ENCODE results near the gene ZDHHC19. TPM values are rescaled to one million over a fixed set of nuclear protein-coding genes. Genes with fewer than 3 reads are reported as not detected.

ZDHHC19 gene
- polyA plus RNA-seq, 1 donor (not counting 4 experiments of a cell fraction or from before 2014, with no cell fraction given), result not detected

- no peak overlapping the region for H3K4me3 ChIP-seq (ENCODE audit: control insufficient read depth in 2 of 3, extremely low read depth in 1 of 3, insufficient read depth in 2 of 3, low read depth in 1 of 3, low read length in 3 of 3)
- H3K27me3 ChIP-seq (ENCODE audit: control insufficient read depth, extremely low read depth, insufficient read depth, low read length), result no peaks in the 10 kb centered on the region
- no peak overlapping the region for H3K9ac ChIP-seq (ENCODE audit: control insufficient read depth, extremely low read depth, insufficient read depth, low read length)
- FAIRE-seq (no peak), DNase-seq (ENCODE audit: low read depth, low spot score) (no peak)
- H3K9me3 ChIP-seq (ENCODE audit: control insufficient read depth, low read depth, low read length), result no peaks in the 10 kb centered on the region
- no peak overlapping the region for H2AFZ ChIP-seq (ENCODE audit: control insufficient read depth, low read length)
- no peak overlapping the region for H3K4me2 ChIP-seq (ENCODE audit: control insufficient read depth, extremely low read depth, insufficient read depth, low read depth, low read length)
- H3K36me3 ChIP-seq (ENCODE audit: control insufficient read depth in 2 of 2, extremely low read depth in 1 of 2, insufficient read depth in 2 of 2, low read length in 2 of 2), result no peaks in the 10 kb centered on the region
- no peaks in the 10 kb centered on the region for H3K9me1 ChIP-seq (ENCODE audit: control insufficient read depth, extremely low read depth, insufficient read depth, low read length)
- no peaks in the 10 kb centered on the region for H3K4me1 ChIP-seq (ENCODE audit: control insufficient read depth, extremely low read depth, insufficient read depth, low read length)
- H4K20me1 ChIP-seq (ENCODE audit: control insufficient read depth, extremely low read depth, insufficient read depth, low read length), result no peaks in the 10 kb centered on the region
- dilution Hi-C loops (cut with MboI; ENCODE audit: extremely low pct_ligation_motif_present, low sequenced_read_pairs), result no loop called here
- no peak overlapping the region for H3K27ac ChIP-seq (ENCODE audit: control insufficient read depth, insufficient read depth, low read length)
- no peaks in the 10 kb centered on the region for H3K79me2 ChIP-seq (ENCODE audit: control insufficient read depth, insufficient read depth, low read length)
- TF ChIP-seq EZH2 (IDR thresholded peaks at IDR 0.05; ENCODE audit: low read length) (no peak), CTCF (optimal IDR thresholded peaks at IDR 0.05 in 1 of 3, IDR thresholded peaks at IDR 0.05 in 1 of 3, conservative IDR thresholded peaks at IDR 0.05 in 1 of 3; ENCODE audit: extremely low read depth in 1 of 3, insufficient read depth in 2 of 3, low read length in 3 of 3) (no peak)
These were observed 48.0 kb downstream of the ZDHHC19 start for GRCh38 chr3:196163212-196163611.

GRCh38 chr3:196162679-196163078 is 48.5 kb downstream of the ZDHHC19 start:
- Histone ChIP-seq H3K9me1 (ENCODE audit: control insufficient read depth, extremely low read depth, insufficient read depth, low read length) (no peaks in the 10 kb centered on the region), H3K79me2 (ENCODE audit: control insufficient read depth, insufficient read depth, low read length) (no peaks in the 10 kb centered on the region), H4K20me1 (ENCODE audit: control insufficient read depth, extremely low read depth, insufficient read depth, low read length) (no peaks in the 10 kb centered on the region), H3K4me1 (ENCODE audit: control insufficient read depth, extremely low read depth, insufficient read depth, low read length) (no peaks in the 10 kb centered on the region), H3K36me3 (ENCODE audit: control insufficient read depth in 2 of 2, extremely low read depth in 1 of 2, insufficient read depth in 2 of 2, low read length in 2 of 2) (no peaks in the 10 kb centered on the region), H3K27me3 (ENCODE audit: control insufficient read depth, extremely low read depth, insufficient read depth, low read length) (no peaks in the 10 kb centered on the region), H3K27ac (ENCODE audit: control insufficient read depth, insufficient read depth, low read length) (no peak overlapping the region), H3K4me3 (ENCODE audit: control insufficient read depth in 2 of 3, extremely low read depth in 1 of 3, insufficient read depth in 2 of 3, low read depth in 1 of 3, low read length in 3 of 3) (no peak overlapping the region), H3K9ac (ENCODE audit: control insufficient read depth, extremely low read depth, insufficient read depth, low read length) (no peak overlapping the region), H3K4me2 (ENCODE audit: control insufficient read depth, extremely low read depth, insufficient read depth, low read depth, low read length) (no peak overlapping the region), H2AFZ (ENCODE audit: control insufficient read depth, low read length) (no peak overlapping the region), H3K9me3 (ENCODE audit: control insufficient read depth, low read depth, low read length) (no peaks in the 10 kb centered on the region)
- TF ChIP-seq CTCF (optimal IDR thresholded peaks at IDR 0.05 in 1 of 3, IDR thresholded peaks at IDR 0.05 in 1 of 3, conservative IDR thresholded peaks at IDR 0.05 in 1 of 3; ENCODE audit: extremely low read depth in 1 of 3, insufficient read depth in 2 of 3, low read length in 3 of 3) (no peak), EZH2 (IDR thresholded peaks at IDR 0.05; ENCODE audit: low read length) (no peak)
- dilution Hi-C loops (cut with MboI; ENCODE audit: extremely low pct_ligation_motif_present, low sequenced_read_pairs), result no loop called here
- DNase-seq (ENCODE audit: low read depth, low spot score), result no peak
- FAIRE-seq, result no peak

Data from keratinocyte (primary cell).